OCI-LY7 (cell line): ENCODE data around the gene COA8. TPM values are rescaled to one million over a fixed set of nuclear protein-coding genes. Genes with fewer than 3 reads are reported as not detected.

Source experiments
- BruUV-seq: library from RNA; stranded (reverse); fragments of 400-500 nt; replicated peaks from 2 replicates; lab custom pipeline; 2021; lab: Mats Ljungman, UMichigan
- CTCF ChIA-PET: fragments of 300-600 bp; sonication (Branson Sonifier 250); formaldehyde crosslinking; loops from one replicate; lab custom pipeline; 2022; ENCODE audit warnings: antibody characterized with exemption; ENCODE audit not compliant: unreplicated experiment; lab: Charles Lee
- POLR2A ChIA-PET: fragments of 300-600 bp; sonication (Branson Sonifier 250); formaldehyde crosslinking; loops from one replicate; lab custom pipeline; 2022; ENCODE audit warnings: antibody characterized with exemption; lab: Charles Lee
- DNase-seq: peaks from one replicate; pipeline ENCODE4 v3.0.0-alpha.2; 2015; ENCODE audit warnings: low spot score
- H2AFZ ChIP-seq: fragments of 200-600 bp; sonication (generic), shearing (Covaris generic); 2 replicates; pipeline ENCODE4 v1.6.1; 2014; ENCODE audit warnings: mild to moderate bottlenecking, antibody characterized with exemption, low read length, moderate library complexity
- H3K27ac ChIP-seq: fragments of 200-600 bp; sonication (generic); 2 replicates; pipeline ENCODE4 v1.5.1; 2014; ENCODE audit warnings: mixed run types, low read depth, mild to moderate bottlenecking, moderate library complexity, low read length, inconsistent platforms; ENCODE audit not compliant: poor library complexity, severe bottlenecking
- H3K36me3 ChIP-seq: fragments of 200-600 bp; sonication (generic); 2 replicates; pipeline ENCODE4 v1.6.1; 2014; ENCODE audit warnings: mild to moderate bottlenecking, antibody characterized with exemption, low read length, moderate library complexity, mixed read lengths; ENCODE audit not compliant: insufficient read depth
- H3K4me1 ChIP-seq: fragments of 200-600 bp; sonication (generic); 2 replicates; pipeline ENCODE4 v1.5.1; 2014; ENCODE audit warnings: mild to moderate bottlenecking, low read length; ENCODE audit not compliant: insufficient read depth, poor library complexity, severe bottlenecking
- H3K4me2 ChIP-seq: fragments of 200-600 bp; sonication (generic); 2 replicates; pipeline ENCODE4 v1.6.1; 2014; ENCODE audit warnings: mild to moderate bottlenecking, low read length
- H3K4me3 ChIP-seq: fragments of 200-600 bp; sonication (generic); 2 replicates; pipeline ENCODE4 v1.5.1; 2014; ENCODE audit warnings: mild to moderate bottlenecking, low read depth, low read length; ENCODE audit not compliant: poor library complexity, severe bottlenecking
- H3K79me2 ChIP-seq: fragments of 200-600 bp; sonication (generic); 2 replicates; pipeline ENCODE4 v1.6.1; 2016; ENCODE audit warnings: low read depth, mild to moderate bottlenecking, low read length, moderate library complexity, mixed read lengths; ENCODE audit not compliant: insufficient read depth
- H3K9me2 ChIP-seq: fragments of 200-600 bp; sonication (generic); 2 replicates; pipeline ENCODE4 v1.6.1; 2016; ENCODE audit warnings: mild to moderate bottlenecking, low read length, mixed read lengths; ENCODE audit not compliant: insufficient read depth
- H3K9me3 ChIP-seq: fragments of 200-600 bp; sonication (generic); 2 replicates; pipeline ENCODE4 v1.6.1; 2014; ENCODE audit warnings: mild to moderate bottlenecking, mixed run types, low read length, mixed read lengths
- H4K20me1 ChIP-seq: fragments of 200-600 bp; sonication (generic); 2 replicates; pipeline ENCODE4 v1.6.1; 2014; ENCODE audit warnings: mild to moderate bottlenecking, antibody characterized with exemption, low read length, moderate library complexity, mixed read lengths; ENCODE audit not compliant: insufficient read depth
- CTCF ChIP-seq: fragments of 200-600 bp; sonication (generic); conservative IDR thresholded peaks from 2 replicates; pipeline ENCODE4 v1.5.1; 2014; ENCODE audit warnings: mild to moderate bottlenecking, antibody characterized with exemption, low read length, moderate library complexity, mixed read lengths
- EZH2phosphoT487 ChIP-seq: fragments of 200-600 bp; sonication (generic); IDR thresholded peaks from 2 replicates; pipeline ENCODE4 v1.6.1; 2018; ENCODE audit warnings: low read depth, borderline replicate concordance, mild to moderate bottlenecking, mixed run types, antibody characterized with exemption, low read length, moderate library complexity, mixed read lengths
- intact Hi-C: fragments of 100-400 bp; cut with micrococcal nuclease; formaldehyde crosslinking; loops from one replicate; pipeline ENCODE4 v1.10.0; 2022; ENCODE audit not compliant: unreplicated experiment
- total RNA-seq, 2 experiments: library from RNA; depleted of rRNA in 1 of 2; stranded (reverse); fragments of >200 nt in 1 of 2; shearing (Covaris generic) in 1 of 2; gene quantifications; 2 replicates each; pipeline ENCODE4 v1.2.3, GENCODE V29; 2014 to 2022

The COA8 gene
- total RNA-seq, 2 experiments from 2014 or later, result 18.7 to 33.0 TPM

- H3K4me2 ChIP-seq, result peak within 1 kb of the TSS; percentile 100
- intact Hi-C loops, result no loop called here
- ChIA-PET POLR2A (interaction anchor here (0.6 to 1.1 kb wide), 3 partner anchors 33 to 35 kb away, joined by 3 to 4 read pairs (median 3); no protein-coding TSS in a partner anchor), CTCF (interaction anchor here (1.3 to 1.5 kb wide), 2 partner anchors 11 to 33 kb away, joined by 3 read pairs; no protein-coding TSS in a partner anchor)
- TSS peak; percentile 87 for BruUV-seq
- no peaks in the 10 kb centered on the region for H4K20me1 ChIP-seq
- TF ChIP-seq EZH2phosphoT487, result no peak
- TF ChIP-seq CTCF, result no peak
- peaks cover 24% of the 10 kb centered on the region; the same call in 1 of the 2 replicates for H3K36me3 ChIP-seq
- no peaks in the 10 kb centered on the region for H3K9me3 ChIP-seq
- peak within 1 kb of the TSS; percentile 92 for H3K4me3 ChIP-seq
- H2AFZ ChIP-seq, result peak within 1 kb of the TSS; percentile 74
- DNase-seq, result peak; percentile 84
- peaks cover 28% of the 10 kb centered on the region for H3K4me1 ChIP-seq
- H3K9me2 ChIP-seq, result no peaks in the 10 kb centered on the region
- peak within 1 kb of the TSS; percentile 33 for H3K27ac ChIP-seq
- peaks cover 27% of the 10 kb centered on the region for H3K79me2 ChIP-seq
Measured at GRCh38 chr14:103528587-103529382, 34.0 kb upstream of the COA8 start, which contains the start of gene TRMT61A. TRMT61A (plus strand) TSS chr14:103529196; CDS start chr14:103529979, 783 bp downstream.

GRCh38 chr14:103529383-103530365 lies 33.1 kb upstream of the COA8 start:
- TF ChIP-seq CTCF (no peak), EZH2phosphoT487 (no peak)
- H3K9me3 ChIP-seq, result no peaks in the 10 kb centered on the region
- BruUV-seq, result TSS peak; percentile 88
- H3K4me1 ChIP-seq, result peaks cover 28% of the 10 kb centered on the region
- ChIA-PET CTCF (interaction anchor here (0.6 to 1.5 kb wide), 2 partner anchors 11 to 12 kb away, joined by 3 read pairs; no protein-coding TSS in a partner anchor), POLR2A (interaction anchor here (0.6 to 1.1 kb wide), 2 partner anchors 32 to 63 kb away, joined by 4 read pairs; no protein-coding TSS in a partner anchor)
- no peak for DNase-seq
- no peaks in the 10 kb centered on the region for H3K9me2 ChIP-seq
- peaks cover 27% of the 10 kb centered on the region for H3K79me2 ChIP-seq
- peak overlapping the region; percentile 92 for H3K4me3 ChIP-seq
- peak overlapping the region; percentile 84 for H3K4me2 ChIP-seq
- H2AFZ ChIP-seq, result no peak overlapping the region; the same call in 1 of the 2 replicates
- no peaks in the 10 kb centered on the region for H4K20me1 ChIP-seq
- H3K36me3 ChIP-seq, result peaks cover 27% of the 10 kb centered on the region; the same call in 1 of the 2 replicates
- H3K27ac ChIP-seq, result peak overlapping the region; percentile 19
- intact Hi-C loops, result no loop called here
